Measurements from ENCODE around the gene FAM3C.

FAM3C gene

GRCh38 chr7:121304102-121304658 is 91.9 kb downstream of the FAM3C start:
- ATAC-seq: peak; percentile 65
- TF ChIP-seq ESRRG (CRISPR knock-in tag; IDR thresholded peaks at IDR 0.05) (no peak), PPARA (CRISPR knock-in tag; IDR thresholded peaks at IDR 0.05; ENCODE audit: borderline replicate concordance) (no peak), ZNF70 (CRISPR knock-in tag; IDR thresholded peaks at IDR 0.05) (peak; percentile 46; the same call in 1 of the 2 replicates), RARB (CRISPR knock-in tag; IDR thresholded peaks at IDR 0.05) (no peak), TOX (CRISPR knock-in tag; IDR thresholded peaks at IDR 0.05; ENCODE audit: borderline replicate concordance) (no peak), ZFP30 (CRISPR knock-in tag; IDR thresholded peaks at IDR 0.05) (no peak), GLIS3 (CRISPR knock-in tag; IDR thresholded peaks at IDR 0.05) (no peak), ARNTL (CRISPR knock-in tag; IDR thresholded peaks at IDR 0.05; ENCODE audit: borderline replicate concordance, low read depth) (no peak), BACH2 (CRISPR knock-in tag; IDR thresholded peaks at IDR 0.05; ENCODE audit: borderline replicate concordance) (no peak), ZC3H10 (CRISPR knock-in tag; IDR thresholded peaks at IDR 0.05) (no peak), CREB5 (CRISPR knock-in tag; IDR thresholded peaks at IDR 0.05; ENCODE audit: low read depth) (no peak), ZFP3 (CRISPR knock-in tag; IDR thresholded peaks at IDR 0.05) (no peak), TCF4 (CRISPR knock-in tag; IDR thresholded peaks at IDR 0.05; ENCODE audit: borderline replicate concordance) (peak; percentile 98), OSR1 (CRISPR knock-in tag; IDR thresholded peaks at IDR 0.05) (no peak), PATZ1 (CRISPR knock-in tag; IDR thresholded peaks at IDR 0.05; ENCODE audit: borderline replicate concordance) (no peak), ISL1 (CRISPR knock-in tag; IDR thresholded peaks at IDR 0.05) (no peak), TSHZ2 (CRISPR knock-in tag; IDR thresholded peaks at IDR 0.05) (peak; percentile 86), CSRNP3 (CRISPR knock-in tag; IDR thresholded peaks at IDR 0.05) (no peak), CSDC2 (CRISPR knock-in tag; IDR thresholded peaks at IDR 0.05) (no peak), SNAI2 (CRISPR knock-in tag; IDR thresholded peaks at IDR 0.05) (no peak), ZNF8 (CRISPR knock-in tag; IDR thresholded peaks at IDR 0.05) (no peak), POU6F1 (CRISPR knock-in tag; IDR thresholded peaks at IDR 0.05; ENCODE audit: borderline replicate concordance, low read depth) (no peak), ZNF565 (CRISPR knock-in tag; conservative IDR thresholded peaks at IDR 0.05; ENCODE audit: low read depth) (no peak)

GRCh38 chr7:121303422-121304101 is 92.5 kb downstream of the FAM3C start:
- ATAC-seq: peak; percentile 34; the same call in 2 of the 3 replicates
- TF ChIP-seq GLIS3 (CRISPR knock-in tag; IDR thresholded peaks at IDR 0.05): no peak
- TF ChIP-seq ZC3H10 (CRISPR knock-in tag; IDR thresholded peaks at IDR 0.05): no peak
- TF ChIP-seq TCF4 (CRISPR knock-in tag; IDR thresholded peaks at IDR 0.05; ENCODE audit: borderline replicate concordance): no peak
- TF ChIP-seq BACH2 (CRISPR knock-in tag; IDR thresholded peaks at IDR 0.05; ENCODE audit: borderline replicate concordance): no peak

Data from SK-N-SH treated with all-trans-retinoic acid at 6 μM for 48 hours (cell line).